NCI-H82 treated with DMSO at 0.1 percent for 48 hours (cell line): ENCODE data around the gene DCDC1.
A peak's percentile ranks its signal among the peaks of the same experiment; 100 is the strongest.

Experiments
- DNase-seq: peaks from one replicate; lab custom pipeline; 2025; ENCODE audit not compliant: unreplicated experiment; lab: John Stamatoyannopoulos, UW

Gene DCDC1

GRCh38 chr11:31369348-31370329 lies at the start of gene DCDC1, which contains the start of gene DNAJC24:
TSS of gene DCDC1 (minus strand) at chr11:31369739. CDS start at chr11:31328280, 41,459 bp downstream.
TSS of gene DNAJC24 (plus strand) at chr11:31369860. CDS start at chr11:31370749, 889 bp downstream.
- peak; percentile 83 for DNase-seq

- DNase-seq: no peak
Measured at GRCh38 chr11:31419138-31419537, 49.6 kb upstream of the DCDC1 start.

- DNase-seq: no peak
Measured at GRCh38 chr11:31417816-31418215, 48.3 kb upstream of the DCDC1 start.

GRCh38 chr11:31417357-31417756 lies 47.8 kb upstream of the DCDC1 start:
- no peak for DNase-seq

GRCh38 chr11:31415435-31415834 lies 45.9 kb upstream of the DCDC1 start:
- DNase-seq: no peak

GRCh38 chr11:31414338-31414737 lies 44.8 kb upstream of the DCDC1 start:
- DNase-seq: no peak

GRCh38 chr11:31412946-31413345 lies 43.4 kb upstream of the DCDC1 start:
- no peak for DNase-seq

GRCh38 chr11:31408201-31408600 lies 38.7 kb upstream of the DCDC1 start:
- no peak for DNase-seq

- no peak for DNase-seq
Measured at GRCh38 chr11:31404614-31405013, 35.1 kb upstream of the DCDC1 start.

- DNase-seq: no peak
Measured at GRCh38 chr11:31397239-31397834, 27.8 kb upstream of the DCDC1 start.

GRCh38 chr11:31387379-31387778 lies 17.8 kb upstream of the DCDC1 start:
- no peak for DNase-seq

- no peak for DNase-seq
Measured at GRCh38 chr11:31383116-31383515, 13.6 kb upstream of the DCDC1 start.

- no peak for DNase-seq
Measured at GRCh38 chr11:31375879-31376278, 6.3 kb upstream of the DCDC1 start.

GRCh38 chr11:31366795-31367194 lies 2.7 kb downstream of the DCDC1 start:
- no peak for DNase-seq

- DNase-seq: no peak
Measured at GRCh38 chr11:31361743-31362142, 7.8 kb downstream of the DCDC1 start.

GRCh38 chr11:31355817-31356216 lies 13.7 kb downstream of the DCDC1 start:
- no peak for DNase-seq

- no peak for DNase-seq
Measured at GRCh38 chr11:31355131-31355530, 14.4 kb downstream of the DCDC1 start.

GRCh38 chr11:31351168-31351567 lies 18.4 kb downstream of the DCDC1 start:
- no peak for DNase-seq

GRCh38 chr11:31340903-31341572 lies 28.5 kb downstream of the DCDC1 start:
- DNase-seq: peak; percentile 15

- DNase-seq: no peak
Measured at GRCh38 chr11:31337806-31338205, 31.7 kb downstream of the DCDC1 start.

GRCh38 chr11:31328697-31329096 lies 40.8 kb downstream of the DCDC1 start:
- no peak for DNase-seq

GRCh38 chr11:31327417-31327816 lies 42.1 kb downstream of the DCDC1 start:
- DNase-seq: no peak
